Frontal cortex (tissue), 1 donor: Measurements from ENCODE around the gene CDKN2AIPNL. TPM values are rescaled to one million over a fixed set of nuclear protein-coding genes. Genes with fewer than 3 reads are reported as not detected.

Source experiments
- total RNA-seq: library from RNA; depleted of rRNA; stranded (reverse); fragments of >200 nt; gene quantifications from one replicate; pipeline ENCODE4 v1.2.3, GENCODE V29; 2014

The CDKN2AIPNL gene
- total RNA-seq, 1 donor from 2014 or later, result 68.1 TPM

Other genes with a start within 250 kb of the CDKN2AIPNL start
- gene SKP1, start 234.9 kb downstream of the CDKN2AIPNL start, total RNA-seq, result 139 TPM
- gene PPP2CA, start 185.8 kb downstream of the CDKN2AIPNL start, total RNA-seq, result 141 TPM
- gene CDKL3, start 44.7 kb downstream of the CDKN2AIPNL start, total RNA-seq, result 29.3 TPM
- 56.7 TPM for gene UBE2B, start 40.3 kb downstream of the CDKN2AIPNL start, total RNA-seq
- gene JADE2, start 113.8 kb upstream of the CDKN2AIPNL start, total RNA-seq, result 2.4 TPM
- gene SAR1B, start 220.9 kb upstream of the CDKN2AIPNL start, total RNA-seq, result 35.5 TPM
- gene SEC24A, start 236.9 kb upstream of the CDKN2AIPNL start, total RNA-seq, result 17.9 TPM